HCT116 (cell line): Measurements from ENCODE around the gene SCGB1C2. TPM values are rescaled to one million over a fixed set of nuclear protein-coding genes. Genes with fewer than 3 reads are reported as not detected.

Experiments used
- ATAC-seq: fragments of 200-7000 bp; cut with Tn5 transposase; 2 replicates; pipeline ENCODE4 v1.9.1; 2020; ENCODE audit warnings: mild to moderate bottlenecking, moderate library complexity
- BruUV-seq: library from RNA; stranded (reverse); fragments of 400-500 nt; replicated peaks from 2 replicates; lab custom pipeline; 2021; lab: Mats Ljungman, UMichigan
- CTCF ChIA-PET: fragments of 300-600 bp; sonication (Branson Sonifier 250); formaldehyde crosslinking; loops from one replicate; lab custom pipeline; 2021; ENCODE audit warnings: antibody characterized with exemption; lab: Charles Lee
- POLR2A ChIA-PET: fragments of 300-600, 350-600 bp; sonication (Branson Sonifier 250); formaldehyde crosslinking; loops from one replicate; lab custom pipeline; 2021; ENCODE audit warnings: antibody characterized with exemption; lab: Charles Lee
- RAD21 ChIA-PET, 2 experiments: fragments of 300-600 bp; sonication (Branson Sonifier 250); formaldehyde crosslinking; loops; one replicate each; lab custom pipeline; 2023; ENCODE audit warnings: low total read pairs in 2 of 2; ENCODE audit not compliant: uncharacterized antibody in 2 of 2, unreplicated experiment in 2 of 2, low non-redundant PET in 1 of 2; lab: Charles Lee
- DNase-seq: peaks from one replicate; pipeline ENCODE4 v3.0.0-alpha.2; 2010; ENCODE audit warnings: low read depth, low spot score
- H2AFZ ChIP-seq: fragments of 200-600 bp; shearing (Covaris generic), sonication (generic); 2 replicates; pipeline ENCODE4 v1.6.1; 2017; ENCODE audit warnings: low read depth, mixed run types, mixed read lengths, antibody characterized with exemption, low read length; ENCODE audit not compliant: poor library complexity, severe bottlenecking
- H3K27ac ChIP-seq: 2 replicates; pipeline ENCODE4 v1.5.1; 2012; ENCODE audit warnings: low read depth, low read length
- H3K27me3 ChIP-seq: fragments of 200-600 bp; sonication (generic); 2 replicates; pipeline ENCODE4 v1.6.1; 2016; ENCODE audit warnings: mixed run types, low read length, mixed read lengths; ENCODE audit not compliant: insufficient read depth
- H3K36me3 ChIP-seq, 2 experiments: fragments of 200-500 bp in 1 of 2; fragments of 200-600 bp in 1 of 2; sonication (Bioruptor generic) in 1 of 2; sonication (generic) in 1 of 2; 2 replicates each; pipeline versions ENCODE4 v1.5.1 to v1.6.1; 2014 to 2016; ENCODE audit warnings: low read length in 2 of 2, inconsistent platforms in 1 of 2, mixed read lengths in 1 of 2, mixed run types in 1 of 2; ENCODE audit not compliant: insufficient read depth in 2 of 2, control insufficient read depth in 1 of 2
- H3K4me1 ChIP-seq, 2 experiments: fragments of 200-600 bp in 1 of 2; sonication (generic) in 1 of 2; 2 replicates each; pipeline versions ENCODE4 v1.5.1 to v1.6.1; 2012 to 2017; ENCODE audit warnings: low read length in 2 of 2, inconsistent platforms in 1 of 2, mild to moderate bottlenecking in 1 of 2, mixed read lengths in 1 of 2, mixed run types in 1 of 2, moderate library complexity in 1 of 2; ENCODE audit not compliant: insufficient read depth in 2 of 2, control insufficient read depth in 1 of 2
- H3K4me2 ChIP-seq: fragments of 200-600 bp; sonication (generic); 2 replicates; pipeline ENCODE4 v1.6.1; 2017; ENCODE audit warnings: mixed run types, low read length, mixed read lengths
- H3K4me3 ChIP-seq, 2 experiments: fragments of 200-600 bp in 1 of 2; sonication (generic) in 1 of 2; replicated peaks in 1 of 2; 2 replicates each; pipeline ENCODE4 v1.5.1; 2011 to 2016; ENCODE audit warnings: low read length in 2 of 2, control low read depth in 1 of 2, low read depth in 1 of 2, mild to moderate bottlenecking in 1 of 2, mixed read lengths in 1 of 2, mixed run types in 1 of 2
- H3K79me2 ChIP-seq: fragments of 200-600 bp; sonication (generic); 2 replicates; pipeline ENCODE4 v1.6.1; 2017; ENCODE audit warnings: mild to moderate bottlenecking, mixed run types, low read length, moderate library complexity, mixed read lengths; ENCODE audit not compliant: insufficient read depth
- H3K9ac ChIP-seq: fragments of 200-600 bp; sonication (generic); 2 replicates; pipeline ENCODE4 v1.6.1; 2016; ENCODE audit warnings: low read length, mixed read lengths
- H3K9me2 ChIP-seq: fragments of 200-600 bp; sonication (generic), shearing (Covaris generic); 2 replicates; pipeline ENCODE4 v1.6.1; 2017; ENCODE audit warnings: mixed run types, mild to moderate bottlenecking, moderate library complexity; ENCODE audit not compliant: insufficient read depth
- H3K9me3 ChIP-seq, 2 experiments: fragments of 200-500 bp in 1 of 2; fragments of 200-600 bp in 1 of 2; sonication (Bioruptor generic) in 1 of 2; sonication (generic) in 1 of 2; 2 replicates each; pipeline ENCODE4 v1.6.1; 2014 to 2017; ENCODE audit warnings: low read length in 2 of 2, mixed read lengths in 2 of 2, inconsistent platforms in 1 of 2, low read depth in 1 of 2, mild to moderate bottlenecking in 1 of 2, mixed run types in 1 of 2, moderate library complexity in 1 of 2; ENCODE audit not compliant: control insufficient read depth in 1 of 2, insufficient read depth in 1 of 2
- H4K20me1 ChIP-seq: fragments of 200-600 bp; sonication (generic), shearing (Covaris generic); 2 replicates; pipeline ENCODE4 v1.6.1; 2017; ENCODE audit warnings: mixed run types, mild to moderate bottlenecking, moderate library complexity; ENCODE audit not compliant: insufficient read depth
- ATF3 ChIP-seq: IDR thresholded peaks from 2 replicates; pipeline ENCODE4 v1.6.1; 2012
- CEBPB ChIP-seq: IDR thresholded peaks from 2 replicates; pipeline ENCODE4 v1.6.1; 2012; ENCODE audit warnings: low read depth
- EZH2 ChIP-seq: fragments of 200-600 bp; sonication (generic); IDR thresholded peaks from 2 replicates; pipeline ENCODE4 v1.6.1; 2017; ENCODE audit warnings: antibody characterized with exemption, mixed run types
- EZH2phosphoT487 ChIP-seq: fragments of 200-600 bp; IDR thresholded peaks from 2 replicates; pipeline ENCODE4 v1.6.1; 2018; ENCODE audit warnings: antibody characterized with exemption, borderline replicate concordance
- POLR2A ChIP-seq: IDR thresholded peaks from 2 replicates; pipeline ENCODE4 v1.7.0; 2011; ENCODE audit warnings: borderline replicate concordance; ENCODE audit not compliant: insufficient read depth, insufficient read length; ENCODE audit errors: extremely low read depth
- POLR2AphosphoS5 ChIP-seq: IDR thresholded peaks from 2 replicates; pipeline ENCODE4 v1.6.1; 2011; ENCODE audit warnings: mild to moderate bottlenecking, low read depth, low read length, moderate library complexity
- ZFX ChIP-seq: fragments of 450-650 bp; IDR thresholded peaks from 2 replicates; pipeline ENCODE4 v1.6.1; 2017
- intact Hi-C: fragments of 100-400 bp; cut with micrococcal nuclease; formaldehyde crosslinking; loops from 2 replicates; pipeline ENCODE4 v1.10.0; 2022
- total RNA-seq: library from RNA; stranded (reverse); gene quantifications from one replicate; pipeline ENCODE4 v1.2.1, GENCODE V29; 2021; ENCODE audit not compliant: unreplicated experiment
- TF ChIP-seq, protein P1 (sequence below): IDR thresholded peaks from 2 replicates; pipeline ENCODE4 v1.6.1; 2011; ENCODE audit warnings: mild to moderate bottlenecking, low read length, moderate library complexity; ENCODE audit not compliant: insufficient replicate concordance; ENCODE audit errors: extremely low read depth

SCGB1C2 gene
- total RNA-seq, 1 experiment from 2014 or later, result not detected

- H3K4me3 ChIP-seq, result no peak overlapping the region
- H2AFZ ChIP-seq, result no peak overlapping the region
- DNase-seq (no peak), ATAC-seq (no peak)
- H3K27me3 ChIP-seq, result no peaks in the 10 kb centered on the region
- H3K4me2 ChIP-seq, result no peak overlapping the region
- no peaks in the 10 kb centered on the region for H3K9me2 ChIP-seq
- intact Hi-C loops, result no loop called here
- TF ChIP-seq CEBPB (no peak), POLR2A (no peak), POLR2AphosphoS5 (no peak), ATF3 (no peak), ZFX (no peak), EZH2phosphoT487 (no peak), EZH2 (no peak)
- TF ChIP-seq, protein P1, sequence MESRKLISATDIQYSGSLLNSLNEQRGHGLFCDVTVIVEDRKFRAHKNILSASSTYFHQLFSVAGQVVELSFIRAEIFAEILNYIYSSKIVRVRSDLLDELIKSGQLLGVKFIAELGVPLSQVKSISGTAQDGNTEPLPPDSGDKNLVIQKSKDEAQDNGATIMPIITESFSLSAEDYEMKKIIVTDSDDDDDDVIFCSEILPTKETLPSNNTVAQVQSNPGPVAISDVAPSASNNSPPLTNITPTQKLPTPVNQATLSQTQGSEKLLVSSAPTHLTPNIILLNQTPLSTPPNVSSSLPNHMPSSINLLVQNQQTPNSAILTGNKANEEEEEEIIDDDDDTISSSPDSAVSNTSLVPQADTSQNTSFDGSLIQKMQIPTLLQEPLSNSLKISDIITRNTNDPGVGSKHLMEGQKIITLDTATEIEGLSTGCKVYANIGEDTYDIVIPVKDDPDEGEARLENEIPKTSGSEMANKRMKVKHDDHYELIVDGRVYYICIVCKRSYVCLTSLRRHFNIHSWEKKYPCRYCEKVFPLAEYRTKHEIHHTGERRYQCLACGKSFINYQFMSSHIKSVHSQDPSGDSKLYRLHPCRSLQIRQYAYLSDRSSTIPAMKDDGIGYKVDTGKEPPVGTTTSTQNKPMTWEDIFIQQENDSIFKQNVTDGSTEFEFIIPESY, result no peak
- TF ChIP-seq, all 23 proteins: peak for 0
- ChIA-PET POLR2A (no interaction called here), CTCF (no interaction called here), RAD21 (no interaction called here)
- BruUV-seq, result no TSS peak
- no peaks in the 10 kb centered on the region for H3K9me3 ChIP-seq
- H3K9ac ChIP-seq, result no peak overlapping the region
- H3K27ac ChIP-seq, result no peak overlapping the region
- H3K79me2 ChIP-seq, result no peaks in the 10 kb centered on the region
- peaks cover 7 to 9% of the 10 kb centered on the region in 2 experiments; a peak in 3 of 4 replicates for H3K4me1 ChIP-seq
- H4K20me1 ChIP-seq, result no peaks in the 10 kb centered on the region
- H3K36me3 ChIP-seq, result no peaks in the 10 kb centered on the region
Measured at GRCh38 chr17:185445-186138, 48.2 kb downstream of the SCGB1C2 start.
